Measurements from ENCODE around the gene GLG1.

GLG1 gene

GRCh38 chr16:74583926-74584666 is 22.8 kb downstream of the GLG1 start:
- FAIRE-seq = no peak
- no peak for TF ChIP-seq TAF1 (IDR thresholded peaks at IDR 0.05; ENCODE audit: borderline replicate concordance, low read depth, low read length)
- no peak for TF ChIP-seq POLR2AphosphoS5 (IDR thresholded peaks at IDR 0.05; ENCODE audit: low read depth, low read length)
- no peak for DNase-seq (ENCODE audit: insufficient read length)

- no peak for FAIRE-seq
- TF ChIP-seq POLR2A (IDR thresholded peaks at IDR 0.05; ENCODE audit: low read depth, low read length) (no peak), POLR2AphosphoS5 (IDR thresholded peaks at IDR 0.05; ENCODE audit: low read depth, low read length) (no peak)
- DNase-seq (ENCODE audit: insufficient read length) = no peak
These were observed 23.9 kb downstream of the GLG1 start for GRCh38 chr16:74582970-74583369.

GRCh38 chr16:74580833-74581232 is 26.1 kb downstream of the GLG1 start:
- TF ChIP-seq POLR2AphosphoS5 (IDR thresholded peaks at IDR 0.05; ENCODE audit: low read depth, low read length) = no peak
- TF ChIP-seq POLR2A (IDR thresholded peaks at IDR 0.05; ENCODE audit: low read depth, low read length) = no peak
- TF ChIP-seq TAF1 (IDR thresholded peaks at IDR 0.05; ENCODE audit: borderline replicate concordance, low read depth, low read length) = no peak
- no peak for FAIRE-seq
- DNase-seq (ENCODE audit: insufficient read length) = no peak

- TF ChIP-seq POLR2A (IDR thresholded peaks at IDR 0.05; ENCODE audit: low read depth, low read length) (no peak), TAF1 (IDR thresholded peaks at IDR 0.05; ENCODE audit: borderline replicate concordance, low read depth, low read length) (no peak), POLR2AphosphoS5 (IDR thresholded peaks at IDR 0.05; ENCODE audit: low read depth, low read length) (no peak)
- DNase-seq (ENCODE audit: insufficient read length) = no peak
- no peak for FAIRE-seq
These were observed 28.1 kb downstream of the GLG1 start for GRCh38 chr16:74578838-74579237.

- no peak for TF ChIP-seq POLR2AphosphoS5 (IDR thresholded peaks at IDR 0.05; ENCODE audit: low read depth, low read length)
- TF ChIP-seq POLR2A (IDR thresholded peaks at IDR 0.05; ENCODE audit: low read depth, low read length) = no peak
- FAIRE-seq = no peak
- DNase-seq (ENCODE audit: insufficient read length) = no peak
These were observed 28.5 kb downstream of the GLG1 start for GRCh38 chr16:74578433-74578832.

- no peak for TF ChIP-seq POLR2A (IDR thresholded peaks at IDR 0.05; ENCODE audit: low read depth, low read length)
- TF ChIP-seq POLR2AphosphoS5 (IDR thresholded peaks at IDR 0.05; ENCODE audit: low read depth, low read length) = no peak
- no peak for TF ChIP-seq TAF1 (IDR thresholded peaks at IDR 0.05; ENCODE audit: borderline replicate concordance, low read depth, low read length)
- DNase-seq (ENCODE audit: insufficient read length) = no peak
- FAIRE-seq = no peak
These were observed 29.0 kb downstream of the GLG1 start for GRCh38 chr16:74577882-74578366.

GRCh38 chr16:74575807-74576643 is 30.9 kb downstream of the GLG1 start:
- no peak for DNase-seq (ENCODE audit: insufficient read length)
- TF ChIP-seq POLR2A (IDR thresholded peaks at IDR 0.05; ENCODE audit: low read depth, low read length) (no peak), TAF1 (IDR thresholded peaks at IDR 0.05; ENCODE audit: borderline replicate concordance, low read depth, low read length) (no peak), POLR2AphosphoS5 (IDR thresholded peaks at IDR 0.05; ENCODE audit: low read depth, low read length) (no peak)
- no peak for FAIRE-seq

- DNase-seq (ENCODE audit: insufficient read length) (no peak), FAIRE-seq (no peak)
- TF ChIP-seq POLR2AphosphoS5 (IDR thresholded peaks at IDR 0.05; ENCODE audit: low read depth, low read length) = no peak
- no peak for TF ChIP-seq TAF1 (IDR thresholded peaks at IDR 0.05; ENCODE audit: borderline replicate concordance, low read depth, low read length)
- TF ChIP-seq POLR2A (IDR thresholded peaks at IDR 0.05; ENCODE audit: low read depth, low read length) = no peak
These were observed 31.6 kb downstream of the GLG1 start for GRCh38 chr16:74575175-74575806.

- FAIRE-seq = no peak
- no peak for TF ChIP-seq POLR2A (IDR thresholded peaks at IDR 0.05; ENCODE audit: low read depth, low read length)
- no peak for TF ChIP-seq TAF1 (IDR thresholded peaks at IDR 0.05; ENCODE audit: borderline replicate concordance, low read depth, low read length)
- no peak for TF ChIP-seq POLR2AphosphoS5 (IDR thresholded peaks at IDR 0.05; ENCODE audit: low read depth, low read length)
- DNase-seq (ENCODE audit: insufficient read length) = no peak
These were observed 32.8 kb downstream of the GLG1 start for GRCh38 chr16:74574146-74574545.

- no peak for TF ChIP-seq POLR2A (IDR thresholded peaks at IDR 0.05; ENCODE audit: low read depth, low read length)
- no peak for TF ChIP-seq POLR2AphosphoS5 (IDR thresholded peaks at IDR 0.05; ENCODE audit: low read depth, low read length)
- no peak for TF ChIP-seq TAF1 (IDR thresholded peaks at IDR 0.05; ENCODE audit: borderline replicate concordance, low read depth, low read length)
- no peak for FAIRE-seq
- no peak for DNase-seq (ENCODE audit: insufficient read length)
These were observed 33.3 kb downstream of the GLG1 start for GRCh38 chr16:74573622-74574021.

DNA sequence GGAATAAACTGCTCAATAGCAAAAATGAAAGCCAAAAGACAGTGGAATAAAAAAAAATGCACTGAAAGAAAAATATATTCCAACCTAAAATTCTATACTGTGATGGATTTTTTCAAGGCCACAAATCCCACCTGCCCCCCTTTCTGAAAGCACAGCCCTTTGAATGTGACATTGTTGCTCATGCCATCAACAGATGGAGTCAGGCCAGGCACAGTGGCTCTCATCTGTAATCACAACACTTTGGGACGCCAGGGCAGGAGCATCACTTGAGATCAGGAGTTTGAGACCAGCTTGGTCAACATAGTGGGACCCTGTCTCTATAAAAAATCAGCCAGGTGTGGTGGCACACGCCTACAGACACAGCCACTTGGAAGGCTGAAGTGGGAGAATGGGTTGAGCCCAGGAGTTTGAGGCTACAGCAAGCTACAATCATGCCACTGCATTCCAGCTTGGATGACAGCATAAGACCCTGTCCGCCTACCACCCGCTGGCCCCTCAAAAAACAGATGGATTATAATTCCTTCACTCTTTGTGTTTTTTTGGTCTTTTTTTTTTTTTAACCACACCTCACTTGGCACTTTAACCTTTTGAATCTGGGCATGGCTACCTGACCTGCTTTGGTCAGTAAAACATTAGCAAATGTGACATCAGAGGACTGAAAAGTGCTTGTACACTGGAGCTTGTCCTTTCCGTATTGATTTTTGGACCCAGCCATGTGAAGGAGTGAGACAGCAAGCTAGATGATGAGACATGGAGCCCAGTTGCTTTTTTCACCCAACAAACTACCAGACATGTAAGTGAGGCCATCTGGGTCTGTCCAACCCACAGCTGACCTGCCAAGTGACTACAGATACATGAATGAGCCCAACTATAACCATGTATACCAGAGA is 36.3 kb downstream of the GLG1 start:
- FAIRE-seq = no peak
- no peak for DNase-seq (ENCODE audit: insufficient read length)
- no peak for TF ChIP-seq POLR2A (IDR thresholded peaks at IDR 0.05; ENCODE audit: low read depth, low read length)
- no peak for TF ChIP-seq TAF1 (IDR thresholded peaks at IDR 0.05; ENCODE audit: borderline replicate concordance, low read depth, low read length)
- no peak for TF ChIP-seq POLR2AphosphoS5 (IDR thresholded peaks at IDR 0.05; ENCODE audit: low read depth, low read length)
